GM19238 (cell line): ENCODE data around the gene THADA.
A peak's percentile ranks its signal among the peaks of the same experiment; 100 is the strongest.
"Not testable (repeated sequence)": the region's sequence is repeated elsewhere in the genome, so short reads cannot be mapped to it uniquely, and the experiment has no call there.

Source experiments
- DNase-seq: peaks from one replicate; pipeline ENCODE4 v3.0.0; 2011; ENCODE audit warnings: low spot score; ENCODE audit not compliant: insufficient read length

THADA gene

GRCh38 chr2:43302961-43303494, 292.8 kb downstream of the THADA start:
- no peak for DNase-seq

GRCh38 chr2:43302182-43302960, 293.5 kb downstream of the THADA start:
- DNase-seq = no peak

- no peak for DNase-seq
Measured at GRCh38 chr2:43300781-43301583, 294.9 kb downstream of the THADA start.

GRCh38 chr2:43300222-43300621, 295.6 kb downstream of the THADA start:
- no peak for DNase-seq

GRCh38 chr2:43298500-43298899, 297.3 kb downstream of the THADA start:
- no peak for DNase-seq

- DNase-seq = not testable (repeated sequence)
Measured at GRCh38 chr2:43297740-43298139, 298.1 kb downstream of the THADA start.

GRCh38 chr2:43294973-43295603, 300.8 kb downstream of the THADA start:
- DNase-seq = no peak

- peak; percentile 66 for DNase-seq
Measured at GRCh38 chr2:43293744-43294695, 301.8 kb downstream of the THADA start.

- no peak for DNase-seq
Measured at GRCh38 chr2:43292851-43293743, 302.7 kb downstream of the THADA start.

GRCh38 chr2:43292297-43292696, 303.5 kb downstream of the THADA start:
- no peak for DNase-seq

GRCh38 chr2:43289331-43289730, 306.5 kb downstream of the THADA start:
- DNase-seq = no peak

- no peak for DNase-seq
Measured at GRCh38 chr2:43288417-43289305, 307.2 kb downstream of the THADA start.

GRCh38 chr2:43285987-43286386, 309.9 kb downstream of the THADA start:
- no peak for DNase-seq

GRCh38 chr2:43284967-43285366, 310.9 kb downstream of the THADA start:
- DNase-seq = no peak

- not testable (repeated sequence) for DNase-seq
Measured at GRCh38 chr2:43284347-43284746, 311.5 kb downstream of the THADA start.

GRCh38 chr2:43280994-43281393, 314.8 kb downstream of the THADA start:
- DNase-seq = no peak

GRCh38 chr2:43279317-43279840, 316.5 kb downstream of the THADA start:
- DNase-seq = no peak

GRCh38 chr2:43278564-43279220, 317.1 kb downstream of the THADA start:
- no peak for DNase-seq
